ENCODE results near the gene STX1B. TPM values are rescaled to one million over a fixed set of nuclear protein-coding genes. Genes with fewer than 3 reads are reported as not detected.
A peak's percentile ranks its signal among the peaks of the same experiment; 100 is the strongest.

STX1B gene
- total RNA-seq, 1 experiment from 2014 or later, result 11.0 TPM

GRCh38 chr16:30947541-30947858 lies 62.9 kb downstream of the STX1B start:
- Histone ChIP-seq H4K91ac (ENCODE audit: insufficient read length, low read depth, low read length) (no peak overlapping the region), H3K27ac (ENCODE audit: insufficient read length, low read depth, low read length) (no peak overlapping the region), H3K18ac (ENCODE audit: insufficient read length, low read depth, low read length) (peak overlapping the region; percentile 2), H3K9ac (ENCODE audit: extremely low read depth, insufficient read length, low read length) (no peak overlapping the region), H3K4me1 (ENCODE audit: insufficient read depth, low read length) (no peaks in the 10 kb centered on the region), H3K4ac (ENCODE audit: low read depth, low read length) (no peak overlapping the region), H3K27me3 (ENCODE audit: insufficient read depth, low read length) (no peaks in the 10 kb centered on the region), H3T11ph (ENCODE audit: low read length) (no peak overlapping the region), H2AFZ (ENCODE audit: low read length) (no peak overlapping the region), H2BK12ac (ENCODE audit: insufficient read length, low read depth, low read length) (no peak overlapping the region), H2BK15ac (ENCODE audit: low read depth, low read length) (no peak overlapping the region), H3K23ac (ENCODE audit: insufficient read length, low read depth, low read length) (no peak overlapping the region), H4K20me1 (ENCODE audit: control insufficient read depth, insufficient read depth, insufficient read length) (no peaks in the 10 kb centered on the region), H4K8ac (replicated peaks; ENCODE audit: insufficient read length, low read depth, low read length) (no peak overlapping the region), H3K4me2 (ENCODE audit: insufficient read depth, insufficient read length, low read length) (peak overlapping the region; percentile 3), H2BK20ac (ENCODE audit: low read depth, low read length, poor library complexity, severe bottlenecking) (no peak overlapping the region), H3K79me1 (ENCODE audit: insufficient read depth, low read depth, low read length, poor library complexity, severe bottlenecking) (no peaks in the 10 kb centered on the region), H4K5ac (ENCODE audit: insufficient read length, low read depth, low read length) (no peak overlapping the region), H3K23me2 (ENCODE audit: insufficient read length, low read depth, low read length, poor library complexity, severe bottlenecking) (peaks cover 11% of the 10 kb centered on the region), H2AK5ac (ENCODE audit: insufficient read length, low read length) (no peak overlapping the region), H3K56ac (ENCODE audit: insufficient read length, low read depth, low read length) (no peak overlapping the region), H3K14ac (ENCODE audit: insufficient read depth, low read length) (peak overlapping the region; percentile 4), H2BK5ac (ENCODE audit: insufficient read length, low read length) (no peak overlapping the region), H3K9me3 (ENCODE audit: control insufficient read depth, low read depth, low read length) (no peaks in the 10 kb centered on the region), H3K79me2 (ENCODE audit: insufficient read depth, low read length) (no peaks in the 10 kb centered on the region), H2BK120ac (ENCODE audit: low read depth, low read length, poor library complexity, severe bottlenecking) (no peak overlapping the region)
- no peak for TF ChIP-seq CTCF (conservative IDR thresholded peaks at IDR 0.05)
- peaks cover 19 to 38% (median 29%) of the 10 kb centered on the region in 3 experiments; a peak in 6 of 7 replicates for H3K36me3 Mint-ChIP-seq (ENCODE audit: insufficient read depth in 1 of 3, low read depth in 3 of 3)
- H3K27me3 Mint-ChIP-seq (ENCODE audit: low read depth), result no peaks in the 10 kb centered on the region
- peaks cover 27% of the 10 kb centered on the region in 2 experiments for H3K4me1 Mint-ChIP-seq
- no peaks in the 10 kb centered on the region; a peak in 1 of 5 replicates for H3K9me3 Mint-ChIP-seq
- peak overlapping the region; percentile 94 to 98 (median 97); a peak in 5 of 7 replicates for H3K27ac Mint-ChIP-seq
- peak; percentile 55 for DNase-seq
- no CpG with 5 or more reads among the region's 3 CpGs for WGBS (ENCODE audit: extremely low coverage, insufficient read length, low lambda C conversion rate)
- peak overlapping the region; percentile 66 to 84 for H3K4me3 Mint-ChIP-seq
